AG10803 (cell line): ENCODE data around the gene MTG2.

ENCODE experiments used
- DNase-seq: peaks from one replicate; pipeline ENCODE4 v3.0.0; 2010; ENCODE audit warnings: low read depth
- H3K4me3 ChIP-seq: 2 replicates; pipeline ENCODE4 v1.5.1; 2011; ENCODE audit warnings: mild to moderate bottlenecking, low read length, control low read depth
- TF ChIP-seq, protein P1 (sequence below): conservative IDR thresholded peaks from 2 replicates; pipeline ENCODE4 v1.5.1; 2011; ENCODE audit warnings: mild to moderate bottlenecking, low read length, control low read depth, inconsistent platforms

MTG2 gene

DNA sequence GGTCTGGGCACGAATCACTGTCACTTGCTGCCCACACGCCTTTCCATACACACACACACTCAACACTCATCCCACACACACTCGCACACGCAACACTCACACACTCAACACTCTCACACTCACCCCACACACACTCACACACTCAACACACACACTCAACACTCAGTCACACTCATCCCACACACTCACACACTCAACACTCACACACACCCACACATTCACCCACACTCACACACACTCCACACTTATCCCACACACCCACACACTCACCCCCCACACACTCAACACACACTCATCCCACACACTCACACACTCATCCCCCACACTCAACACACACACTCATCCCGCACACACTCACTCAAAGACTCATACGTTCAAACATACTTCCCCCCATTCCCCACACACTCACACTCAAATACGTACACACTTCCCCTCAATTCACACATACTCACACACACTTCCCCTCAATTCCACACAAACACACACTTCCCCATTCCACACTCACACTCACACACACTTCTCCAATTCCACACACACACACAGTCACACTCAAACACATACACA lies 46.2 kb downstream of the MTG2 start:
- H3K4me3 ChIP-seq: no peak overlapping the region
- TF ChIP-seq, protein P1, sequence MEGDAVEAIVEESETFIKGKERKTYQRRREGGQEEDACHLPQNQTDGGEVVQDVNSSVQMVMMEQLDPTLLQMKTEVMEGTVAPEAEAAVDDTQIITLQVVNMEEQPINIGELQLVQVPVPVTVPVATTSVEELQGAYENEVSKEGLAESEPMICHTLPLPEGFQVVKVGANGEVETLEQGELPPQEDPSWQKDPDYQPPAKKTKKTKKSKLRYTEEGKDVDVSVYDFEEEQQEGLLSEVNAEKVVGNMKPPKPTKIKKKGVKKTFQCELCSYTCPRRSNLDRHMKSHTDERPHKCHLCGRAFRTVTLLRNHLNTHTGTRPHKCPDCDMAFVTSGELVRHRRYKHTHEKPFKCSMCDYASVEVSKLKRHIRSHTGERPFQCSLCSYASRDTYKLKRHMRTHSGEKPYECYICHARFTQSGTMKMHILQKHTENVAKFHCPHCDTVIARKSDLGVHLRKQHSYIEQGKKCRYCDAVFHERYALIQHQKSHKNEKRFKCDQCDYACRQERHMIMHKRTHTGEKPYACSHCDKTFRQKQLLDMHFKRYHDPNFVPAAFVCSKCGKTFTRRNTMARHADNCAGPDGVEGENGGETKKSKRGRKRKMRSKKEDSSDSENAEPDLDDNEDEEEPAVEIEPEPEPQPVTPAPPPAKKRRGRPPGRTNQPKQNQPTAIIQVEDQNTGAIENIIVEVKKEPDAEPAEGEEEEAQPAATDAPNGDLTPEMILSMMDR: no peak
- no peak for DNase-seq

DNA sequence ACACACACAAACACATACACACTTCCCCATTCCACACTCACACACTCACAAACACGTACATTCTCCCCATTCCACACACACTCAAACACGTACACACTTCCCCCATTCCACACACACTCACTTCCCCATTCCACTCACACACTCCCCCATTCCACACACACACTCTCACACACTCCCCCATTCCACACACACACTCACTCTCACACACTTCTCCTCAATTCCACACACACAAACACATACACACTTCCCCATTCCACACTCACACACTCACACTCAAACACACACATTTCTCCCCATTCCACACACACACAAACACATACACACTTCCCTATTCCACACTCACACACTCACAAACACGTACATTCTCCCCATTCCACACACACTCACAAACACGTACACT lies 46.8 kb downstream of the MTG2 start:
- no peak overlapping the region for H3K4me3 ChIP-seq
- TF ChIP-seq, protein P1: no peak
- DNase-seq: no peak

DNA sequence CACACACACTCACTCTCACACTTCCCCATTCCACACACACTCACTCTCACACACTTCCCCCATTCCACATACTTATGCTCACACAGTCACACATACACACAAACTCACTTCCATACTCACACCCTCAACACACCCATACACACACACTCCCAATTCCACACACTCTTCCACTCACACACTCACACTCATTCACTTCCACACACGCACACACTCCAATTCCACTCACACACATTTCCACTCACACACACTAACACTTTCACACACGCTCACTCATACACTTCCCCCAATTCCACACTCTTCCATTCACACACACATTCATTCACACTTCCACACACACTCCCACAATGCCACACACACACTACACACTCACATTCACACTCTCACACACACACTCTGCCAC lies 47.4 kb downstream of the MTG2 start:
- no peak for DNase-seq
- TF ChIP-seq, protein P1: no peak
- H3K4me3 ChIP-seq: no peak overlapping the region

DNA sequence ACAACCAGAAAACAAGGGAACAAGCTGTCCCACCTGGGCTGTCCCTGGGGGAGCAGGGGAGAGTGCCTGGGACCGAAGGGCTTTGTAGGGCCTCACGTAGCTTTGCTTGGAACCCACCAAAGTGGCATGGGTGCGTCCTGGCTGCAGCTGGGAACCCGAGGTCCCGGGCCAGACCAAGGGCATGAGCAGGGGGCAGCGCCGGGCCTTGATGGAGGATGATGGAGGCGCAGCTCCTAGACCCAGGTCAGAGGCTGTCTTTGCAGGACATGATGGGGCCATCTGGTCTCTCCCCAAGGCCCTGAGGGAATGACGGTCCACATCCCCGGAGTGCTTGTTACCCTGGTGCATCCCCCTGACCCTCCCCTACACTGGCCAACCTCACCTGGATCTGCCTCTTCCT lies 47.9 kb downstream of the MTG2 start:
- TF ChIP-seq, protein P1: no peak
- H3K4me3 ChIP-seq: no peak overlapping the region
- no peak for DNase-seq

DNA sequence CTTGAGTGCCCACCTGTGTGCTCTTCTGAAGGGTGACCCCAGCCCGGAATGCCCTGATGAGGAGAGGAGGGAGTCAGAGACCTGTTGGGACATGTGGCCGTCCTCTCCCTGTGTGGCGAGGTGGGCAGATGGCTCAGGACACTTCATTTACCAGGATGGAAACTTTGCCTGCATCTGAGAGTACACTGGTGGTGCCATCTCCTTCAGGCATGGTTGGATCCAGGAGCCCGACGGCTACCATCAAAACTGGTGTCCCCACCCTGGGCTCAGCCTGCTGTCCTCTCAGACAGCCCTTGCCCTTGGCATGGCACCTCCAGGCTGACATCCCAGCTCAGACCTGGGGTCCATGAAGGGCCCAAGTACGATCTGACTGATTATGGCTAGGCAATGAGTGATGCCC lies 48.5 kb downstream of the MTG2 start:
- no peak for DNase-seq
- no peak overlapping the region for H3K4me3 ChIP-seq
- TF ChIP-seq, protein P1: no peak

DNA sequence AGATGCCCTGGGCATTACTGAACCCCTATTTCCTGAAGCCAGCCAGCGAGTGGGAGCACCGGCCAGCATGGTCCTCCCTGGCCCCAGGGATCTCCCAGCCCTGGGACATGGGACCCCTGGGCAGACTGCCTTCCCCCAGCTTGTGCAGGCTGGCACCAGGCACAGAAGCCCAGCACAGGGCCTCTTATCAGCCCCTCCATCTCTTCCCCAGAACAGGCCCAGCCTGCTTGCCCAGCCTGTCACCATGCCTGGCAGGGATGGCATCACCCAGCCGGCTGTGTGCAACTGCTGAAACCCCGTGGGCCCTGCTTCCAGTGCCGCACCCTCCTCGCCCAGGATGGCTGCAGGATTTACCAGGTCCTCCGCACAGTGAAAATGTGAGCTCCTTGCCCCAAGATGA lies 49.4 kb downstream of the MTG2 start:
- TF ChIP-seq, protein P1: no peak
- no peak for DNase-seq
- no peak overlapping the region for H3K4me3 ChIP-seq

DNA sequence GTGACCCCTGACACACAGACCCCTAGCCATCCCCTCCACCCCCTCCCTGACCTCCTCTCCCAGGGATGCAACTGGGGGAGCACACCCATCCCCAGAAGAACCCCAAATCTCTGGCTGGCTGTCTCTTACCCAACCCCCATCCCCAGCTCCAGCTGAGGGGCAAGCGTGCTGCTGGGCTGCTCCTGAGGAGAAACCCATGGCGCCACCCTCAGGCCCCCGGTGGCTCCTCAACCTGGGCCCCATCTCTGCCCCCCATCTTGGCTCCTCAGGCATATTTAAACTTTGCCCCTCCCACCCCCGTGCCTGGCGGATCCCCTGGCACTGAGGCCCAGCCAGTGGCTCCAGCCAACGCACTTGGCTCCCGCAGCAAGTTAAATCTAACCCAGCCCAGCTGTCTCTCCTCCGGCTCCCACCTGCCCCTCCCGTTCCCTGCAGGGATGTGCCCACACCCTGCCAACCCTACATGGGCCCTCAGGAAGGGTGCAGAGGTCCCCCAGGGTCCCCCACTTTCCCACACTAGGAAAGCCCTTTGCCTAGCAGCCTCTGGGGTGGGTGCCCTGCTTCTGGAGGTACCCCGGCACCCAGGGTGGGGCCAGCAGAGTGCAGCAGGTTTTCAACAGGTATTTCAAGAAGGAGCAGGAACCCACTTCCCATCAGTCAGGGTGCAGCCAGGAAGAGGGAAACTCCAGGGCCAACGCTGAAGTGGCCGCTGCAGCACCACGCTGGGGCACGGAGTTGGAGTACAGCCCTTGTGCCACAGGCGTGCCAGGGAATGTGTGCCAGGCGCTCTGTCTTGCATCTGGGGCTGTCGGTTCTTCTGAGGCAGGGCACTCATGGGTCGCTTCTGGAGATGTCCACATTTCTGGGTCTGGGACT lies 50.2 kb downstream of the MTG2 start:
- TF ChIP-seq, protein P1: no peak
- H3K4me3 ChIP-seq: no peak overlapping the region
- DNase-seq: no peak
